Liver (tissue), 3 donors: ENCODE measurements around the gene NARS2.

Experiments
- CTCF ChIP-seq: fragments of 150-350 bp; IDR thresholded peaks from 2 replicates; pipeline ENCODE4 v1.5.1; 2017; ENCODE audit warnings: improper control_type of control experiment, low read depth, low read length; ENCODE audit not compliant: missing input control
- RAD21 ChIP-seq, 2 donors: IDR thresholded peaks; 2 replicates each; pipeline ENCODE4 v1.6.1; 2016; ENCODE audit warnings: antibody characterized with exemption in 2 of 2, mild to moderate bottlenecking in 2 of 2
- REST ChIP-seq: IDR thresholded peaks from 2 replicates; pipeline ENCODE4 v1.6.1; 2016; ENCODE audit warnings: antibody characterized with exemption, mild to moderate bottlenecking
- donor health status: healthy.
- donor health status: healthy.

- no peak for TF ChIP-seq RAD21 (IDR thresholded peaks at IDR 0.05)
- TF ChIP-seq REST, result no peak
- no peak for TF ChIP-seq CTCF
These were observed 147.8 kb downstream of the NARS2 start for GRCh38 chr11:78426845-78427244.
